Astrocyte (in vitro differentiated cells and primary cell): Measurements from ENCODE around the gene KIAA1671. TPM values are rescaled to one million over a fixed set of nuclear protein-coding genes. Genes with fewer than 3 reads are reported as not detected.

Experiments used
- DNase-seq: peaks from one replicate; pipeline ENCODE4 v3.0.0-alpha.2; 2010; ENCODE audit warnings: low read depth
- FAIRE-seq: peaks from 2 replicates; lab custom pipeline; 2011; peaks lifted over from hg19 to GRCh38; lab: Jason Lieb, UNC
- H2AFZ ChIP-seq: 2 replicates; pipeline ENCODE4 v1.6.0; 2012; ENCODE audit warnings: low read depth, low read length, inconsistent platforms
- H3K27ac ChIP-seq: 2 replicates; pipeline ENCODE4 v1.5.1; 2011; ENCODE audit warnings: low read depth, low read length, inconsistent platforms
- H3K27me3 ChIP-seq: 2 replicates; pipeline ENCODE4 v1.6.0; 2011; ENCODE audit warnings: low read length, inconsistent platforms; ENCODE audit not compliant: insufficient read depth
- H3K36me3 ChIP-seq: 2 replicates; pipeline ENCODE4 v1.5.1; 2011; ENCODE audit warnings: low read length, inconsistent platforms; ENCODE audit not compliant: insufficient read depth
- H3K4me1 ChIP-seq: 2 replicates; pipeline ENCODE4 v1.5.1; 2011; ENCODE audit warnings: low read length, inconsistent platforms; ENCODE audit not compliant: insufficient read depth
- H3K4me2 ChIP-seq: 2 replicates; pipeline ENCODE4 v1.6.0; 2012; ENCODE audit warnings: low read length, inconsistent platforms
- H3K4me3 ChIP-seq: 2 replicates; pipeline ENCODE4 v1.5.1; 2011; ENCODE audit warnings: low read depth, mild to moderate bottlenecking, low read length, inconsistent platforms; ENCODE audit not compliant: insufficient read depth
- H3K79me2 ChIP-seq: 2 replicates; pipeline ENCODE4 v1.6.0; 2012; ENCODE audit warnings: mild to moderate bottlenecking, low read length, inconsistent platforms; ENCODE audit not compliant: insufficient read depth
- H3K9ac ChIP-seq: 2 replicates; pipeline ENCODE4 v1.6.0; 2012; ENCODE audit warnings: mild to moderate bottlenecking, low read length, inconsistent platforms
- H3K9me3 ChIP-seq: 2 replicates; pipeline ENCODE4 v1.5.1; 2012; ENCODE audit warnings: low read depth, mild to moderate bottlenecking, low read length, inconsistent platforms; ENCODE audit not compliant: insufficient read depth
- H4K20me1 ChIP-seq: 2 replicates; pipeline ENCODE4 v1.6.0; 2012; ENCODE audit warnings: low read length, inconsistent platforms; ENCODE audit not compliant: insufficient read depth
- H3K27ac Mint-ChIP-seq: one replicate; pipeline ENCODE4 v1.8.0; 2021; ENCODE audit warnings: mild to moderate bottlenecking, mixed read lengths; ENCODE audit not compliant: unreplicated experiment
- H3K27me3 Mint-ChIP-seq: one replicate; pipeline ENCODE4 v1.8.0; 2021; ENCODE audit warnings: low read depth, mixed read lengths; ENCODE audit not compliant: unreplicated experiment
- H3K36me3 Mint-ChIP-seq: one replicate; pipeline ENCODE4 v1.8.0; 2021; ENCODE audit warnings: low read depth, mixed read lengths; ENCODE audit not compliant: unreplicated experiment
- H3K4me1 Mint-ChIP-seq: one replicate; pipeline ENCODE4 v1.8.0; 2021; ENCODE audit warnings: low read depth, mixed read lengths; ENCODE audit not compliant: unreplicated experiment
- H3K4me3 Mint-ChIP-seq: one replicate; pipeline ENCODE4 v1.8.0; 2021; ENCODE audit warnings: mild to moderate bottlenecking, moderate library complexity, mixed read lengths; ENCODE audit not compliant: unreplicated experiment
- H3K9me3 Mint-ChIP-seq: one replicate; pipeline ENCODE4 v1.8.0; 2021; ENCODE audit warnings: mild to moderate bottlenecking, mixed read lengths; ENCODE audit not compliant: unreplicated experiment
- CTCF ChIP-seq: IDR thresholded peaks from 2 replicates; pipeline ENCODE4 v1.5.1; 2011; ENCODE audit warnings: low read depth, mild to moderate bottlenecking, inconsistent platforms, low read length, moderate library complexity; ENCODE audit not compliant: insufficient read depth
- EZH2 ChIP-seq: IDR thresholded peaks from 2 replicates; pipeline ENCODE4 v1.6.1; 2012; ENCODE audit warnings: mild to moderate bottlenecking, low read length, inconsistent platforms; ENCODE audit not compliant: insufficient read depth
- total RNA-seq: library from RNA; stranded (reverse); gene quantifications from 2 replicates; pipeline ENCODE4 v1.2.1, GENCODE V29; 2021

KIAA1671 gene
- total RNA-seq, 1 donor from 2014 or later, result 28.4 TPM

GRCh38 chr22:25060522-25061071 is 108.1 kb downstream of the KIAA1671 start:
- no peak overlapping the region for H3K4me3 Mint-ChIP-seq
- no peak for DNase-seq
- no peaks in the 10 kb centered on the region for H3K27me3 Mint-ChIP-seq

GRCh38 chr22:25061134-25061533 is 108.6 kb downstream of the KIAA1671 start:
- peaks cover 9% of the 10 kb centered on the region for H3K36me3 Mint-ChIP-seq
- Histone ChIP-seq H3K79me2 (no peaks in the 10 kb centered on the region), H3K4me3 (no peak overlapping the region), H3K9me3 (no peaks in the 10 kb centered on the region), H3K9ac (no peak overlapping the region), H3K36me3 (no peaks in the 10 kb centered on the region), H3K27ac (no peak overlapping the region), H3K4me2 (no peak overlapping the region), H2AFZ (no peak overlapping the region), H3K27me3 (no peaks in the 10 kb centered on the region), H3K4me1 (no peaks in the 10 kb centered on the region), H4K20me1 (no peaks in the 10 kb centered on the region)
- no peak for TF ChIP-seq EZH2
- no peak for TF ChIP-seq CTCF
- no peaks in the 10 kb centered on the region for H3K27me3 Mint-ChIP-seq
- DNase-seq, result no peak
- H3K4me3 Mint-ChIP-seq, result no peak overlapping the region
- H3K4me1 Mint-ChIP-seq, result peaks cover 9% of the 10 kb centered on the region
- no peak overlapping the region for H3K27ac Mint-ChIP-seq
- H3K9me3 Mint-ChIP-seq, result no peaks in the 10 kb centered on the region
- FAIRE-seq, result no peak

More at GRCh38 chr22:25060522-25061071, 108.1 kb downstream of the KIAA1671 start:
- Histone ChIP-seq H2AFZ (no peak overlapping the region), H4K20me1 (no peaks in the 10 kb centered on the region), H3K4me1 (no peaks in the 10 kb centered on the region), H3K9ac (no peak overlapping the region), H3K4me2 (no peak overlapping the region), H3K4me3 (no peak overlapping the region), H3K36me3 (no peaks in the 10 kb centered on the region), H3K27me3 (no peaks in the 10 kb centered on the region), H3K27ac (no peak overlapping the region), H3K9me3 (no peaks in the 10 kb centered on the region), H3K79me2 (no peaks in the 10 kb centered on the region)
- no peak for FAIRE-seq
- Mint-ChIP-seq H3K36me3 (peaks cover 9% of the 10 kb centered on the region), H3K27ac (no peak overlapping the region), H3K9me3 (no peaks in the 10 kb centered on the region), H3K4me1 (peaks cover 9% of the 10 kb centered on the region)
- TF ChIP-seq CTCF, result no peak

- H3K4me3 ChIP-seq, result no peak overlapping the region
- H3K9me3 ChIP-seq, result no peaks in the 10 kb centered on the region
- no peaks in the 10 kb centered on the region for H3K79me2 ChIP-seq
- H4K20me1 ChIP-seq, result no peaks in the 10 kb centered on the region
- H3K9me3 Mint-ChIP-seq, result no peaks in the 10 kb centered on the region
- no peak overlapping the region for H3K9ac ChIP-seq
- DNase-seq (no peak), FAIRE-seq (no peak)
- H3K36me3 ChIP-seq, result no peaks in the 10 kb centered on the region
- H3K4me1 Mint-ChIP-seq, result peaks cover 9% of the 10 kb centered on the region
- no peaks in the 10 kb centered on the region for H3K27me3 Mint-ChIP-seq
- H3K4me3 Mint-ChIP-seq, result no peak overlapping the region
- H3K27ac ChIP-seq, result no peak overlapping the region
- peak overlapping the region; percentile 4 for H2AFZ ChIP-seq
- no peak overlapping the region for H3K4me2 ChIP-seq
- TF ChIP-seq EZH2 (no peak), CTCF (no peak)
- no peaks in the 10 kb centered on the region for H3K4me1 ChIP-seq
- H3K27ac Mint-ChIP-seq, result peak overlapping the region; percentile 77
- no peaks in the 10 kb centered on the region for H3K27me3 ChIP-seq
- peaks cover 9% of the 10 kb centered on the region for H3K36me3 Mint-ChIP-seq
These were observed 109.3 kb downstream of the KIAA1671 start for GRCh38 chr22:25061605-25062376.
